WTC11 (cell line): ENCODE data around the gene SRSF3.

ENCODE experiments used
- CREB1 ChIP-seq: sonication (generic); formaldehyde crosslinking; IDR thresholded peaks from 2 replicates; pipeline ENCODE4 v1.8.0; 2023; ENCODE audit warnings: mild to moderate bottlenecking, missing genetic modification reagents
- ELF4 ChIP-seq: sonication (generic); formaldehyde crosslinking; IDR thresholded peaks from 2 replicates; pipeline ENCODE4 v1.8.1; 2022; ENCODE audit warnings: low read depth, mild to moderate bottlenecking, moderate library complexity, missing genetic modification reagents
- JUN ChIP-seq: sonication (generic); formaldehyde crosslinking; IDR thresholded peaks from 2 replicates; pipeline ENCODE4 v1.8.0; 2023; ENCODE audit warnings: mild to moderate bottlenecking, missing genetic modification reagents
- KAT7 ChIP-seq: sonication (generic); formaldehyde crosslinking; IDR thresholded peaks from 2 replicates; pipeline ENCODE4 v1.8.1; 2023; ENCODE audit warnings: missing genetic modification reagents, mild to moderate bottlenecking, borderline replicate concordance
- NR3C1 ChIP-seq: sonication (generic); formaldehyde crosslinking; conservative IDR thresholded peaks from 2 replicates; pipeline ENCODE4 v1.8.1; 2023; ENCODE audit warnings: low read depth, mild to moderate bottlenecking, missing genetic modification reagents
- SMAD4 ChIP-seq: sonication (generic); formaldehyde crosslinking; IDR thresholded peaks from 2 replicates; pipeline ENCODE4 v1.8.0; 2022; ENCODE audit warnings: mild to moderate bottlenecking, missing genetic modification reagents
- TEAD4 ChIP-seq: sonication (generic); formaldehyde crosslinking; IDR thresholded peaks from 2 replicates; pipeline ENCODE4 v1.8.0; 2022; ENCODE audit warnings: mild to moderate bottlenecking, missing genetic modification reagents
- TP53 ChIP-seq: sonication (generic); formaldehyde crosslinking; IDR thresholded peaks from 2 replicates; pipeline ENCODE4 v1.8.1; 2023; ENCODE audit warnings: mild to moderate bottlenecking, missing genetic modification reagents
- ZBTB21 ChIP-seq: sonication (generic); formaldehyde crosslinking; IDR thresholded peaks from 2 replicates; pipeline ENCODE4 v1.8.1; 2023; ENCODE audit warnings: mild to moderate bottlenecking, missing genetic modification reagents, borderline replicate concordance
- TF ChIP-seq, protein P1 (sequence below): fragments of 200-600 bp; IDR thresholded peaks from 2 replicates; pipeline ENCODE4 v1.8.0; 2022; ENCODE audit warnings: antibody characterized with exemption
- TF ChIP-seq, protein P2 (sequence below): fragments of 250-450 bp; sonication (Bioruptor Pico); IDR thresholded peaks from 2 replicates; pipeline ENCODE4 v1.9.0; 2021; ENCODE audit warnings: mild to moderate bottlenecking
- TF ChIP-seq, protein P3 (sequence below): sonication (generic); formaldehyde crosslinking; IDR thresholded peaks from 2 replicates; pipeline ENCODE4 v1.8.0; 2022; ENCODE audit warnings: mild to moderate bottlenecking, missing genetic modification reagents
- TF ChIP-seq, protein P4 (sequence below): sonication (generic); formaldehyde crosslinking; IDR thresholded peaks from 2 replicates; pipeline ENCODE4 v1.8.0; 2022; ENCODE audit warnings: mild to moderate bottlenecking, missing genetic modification reagents

DNA sequence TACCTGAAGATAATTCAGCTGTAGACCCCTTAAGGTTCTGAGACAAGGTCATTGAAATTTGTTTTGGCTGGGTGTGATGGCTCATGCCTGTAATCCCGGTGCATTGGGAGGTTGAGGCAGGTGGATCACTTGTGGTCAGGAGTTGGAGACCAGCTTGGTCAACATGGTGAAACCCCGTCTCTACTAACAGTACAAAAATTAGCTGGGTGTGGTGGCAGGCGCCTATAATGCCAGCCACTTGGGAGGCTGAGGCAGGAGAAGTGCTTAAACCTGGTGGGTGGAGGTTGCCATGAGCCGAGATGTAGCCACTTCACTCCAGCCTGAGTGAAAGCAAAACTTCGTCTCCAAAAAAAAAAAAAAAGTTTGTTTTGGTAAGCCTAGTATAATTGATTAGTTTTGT is 11.0 kb downstream of the SRSF3 start:
- no peak for TF ChIP-seq TP53 (CRISPR knock-in tag)
- TF ChIP-seq, protein P1, sequence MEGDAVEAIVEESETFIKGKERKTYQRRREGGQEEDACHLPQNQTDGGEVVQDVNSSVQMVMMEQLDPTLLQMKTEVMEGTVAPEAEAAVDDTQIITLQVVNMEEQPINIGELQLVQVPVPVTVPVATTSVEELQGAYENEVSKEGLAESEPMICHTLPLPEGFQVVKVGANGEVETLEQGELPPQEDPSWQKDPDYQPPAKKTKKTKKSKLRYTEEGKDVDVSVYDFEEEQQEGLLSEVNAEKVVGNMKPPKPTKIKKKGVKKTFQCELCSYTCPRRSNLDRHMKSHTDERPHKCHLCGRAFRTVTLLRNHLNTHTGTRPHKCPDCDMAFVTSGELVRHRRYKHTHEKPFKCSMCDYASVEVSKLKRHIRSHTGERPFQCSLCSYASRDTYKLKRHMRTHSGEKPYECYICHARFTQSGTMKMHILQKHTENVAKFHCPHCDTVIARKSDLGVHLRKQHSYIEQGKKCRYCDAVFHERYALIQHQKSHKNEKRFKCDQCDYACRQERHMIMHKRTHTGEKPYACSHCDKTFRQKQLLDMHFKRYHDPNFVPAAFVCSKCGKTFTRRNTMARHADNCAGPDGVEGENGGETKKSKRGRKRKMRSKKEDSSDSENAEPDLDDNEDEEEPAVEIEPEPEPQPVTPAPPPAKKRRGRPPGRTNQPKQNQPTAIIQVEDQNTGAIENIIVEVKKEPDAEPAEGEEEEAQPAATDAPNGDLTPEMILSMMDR: no peak
- TF ChIP-seq NR3C1 (CRISPR knock-in tag): no peak
- TF ChIP-seq, protein P2, sequence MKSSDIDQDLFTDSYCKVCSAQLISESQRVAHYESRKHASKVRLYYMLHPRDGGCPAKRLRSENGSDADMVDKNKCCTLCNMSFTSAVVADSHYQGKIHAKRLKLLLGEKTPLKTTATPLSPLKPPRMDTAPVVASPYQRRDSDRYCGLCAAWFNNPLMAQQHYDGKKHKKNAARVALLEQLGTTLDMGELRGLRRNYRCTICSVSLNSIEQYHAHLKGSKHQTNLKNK (CRISPR knock-in tag): no peak
- TF ChIP-seq SMAD4: no peak
- TF ChIP-seq ELF4 (CRISPR knock-in tag): no peak
- TF ChIP-seq CREB1 (CRISPR knock-in tag): no peak
- no peak for TF ChIP-seq KAT7
- TF ChIP-seq JUN (CRISPR knock-in tag): no peak
- no peak for TF ChIP-seq ZBTB21 (CRISPR knock-in tag)
- TF ChIP-seq, protein P3, sequence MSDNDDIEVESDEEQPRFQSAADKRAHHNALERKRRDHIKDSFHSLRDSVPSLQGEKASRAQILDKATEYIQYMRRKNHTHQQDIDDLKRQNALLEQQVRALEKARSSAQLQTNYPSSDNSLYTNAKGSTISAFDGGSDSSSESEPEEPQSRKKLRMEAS (CRISPR knock-in tag): no peak
- no peak for TF ChIP-seq TEAD4 (CRISPR knock-in tag)
- TF ChIP-seq, protein P4, sequence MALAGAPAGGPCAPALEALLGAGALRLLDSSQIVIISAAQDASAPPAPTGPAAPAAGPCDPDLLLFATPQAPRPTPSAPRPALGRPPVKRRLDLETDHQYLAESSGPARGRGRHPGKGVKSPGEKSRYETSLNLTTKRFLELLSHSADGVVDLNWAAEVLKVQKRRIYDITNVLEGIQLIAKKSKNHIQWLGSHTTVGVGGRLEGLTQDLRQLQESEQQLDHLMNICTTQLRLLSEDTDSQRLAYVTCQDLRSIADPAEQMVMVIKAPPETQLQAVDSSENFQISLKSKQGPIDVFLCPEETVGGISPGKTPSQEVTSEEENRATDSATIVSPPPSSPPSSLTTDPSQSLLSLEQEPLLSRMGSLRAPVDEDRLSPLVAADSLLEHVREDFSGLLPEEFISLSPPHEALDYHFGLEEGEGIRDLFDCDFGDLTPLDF (CRISPR knock-in tag): no peak
